LNCaP clone FGC (cell line): ENCODE measurements around the gene PAK6.

ENCODE experiments used
- DNase-seq: peaks from one replicate; pipeline ENCODE4 v3.0.0-alpha.2; 2011; ENCODE audit warnings: low read depth
- H3K4me3 ChIP-seq: 2 replicates; pipeline ENCODE4 v1.5.1; 2011; ENCODE audit warnings: mild to moderate bottlenecking, low read depth, low read length, control low read depth
- CTCF ChIP-seq: IDR thresholded peaks from 2 replicates; pipeline ENCODE4 v1.5.1; 2012; ENCODE audit warnings: mild to moderate bottlenecking; ENCODE audit not compliant: control insufficient read depth, insufficient read depth; ENCODE audit errors: extremely low read depth

The PAK6 gene

GRCh38 chr15:40290918-40291574, 52.2 kb downstream of the PAK6 start:
- TF ChIP-seq CTCF: no peak
- no peak for DNase-seq
- no peak overlapping the region for H3K4me3 ChIP-seq

GRCh38 chr15:40292246-40292645, 53.4 kb downstream of the PAK6 start:
- TF ChIP-seq CTCF: no peak
- H3K4me3 ChIP-seq: no peak overlapping the region
- no peak for DNase-seq

- TF ChIP-seq CTCF: no peak
- H3K4me3 ChIP-seq: no peak overlapping the region
- DNase-seq: no peak
These were observed 54.1 kb downstream of the PAK6 start for GRCh38 chr15:40293006-40293405.

- TF ChIP-seq CTCF: no peak
- DNase-seq: no peak
- H3K4me3 ChIP-seq: no peak overlapping the region
These were observed 55.3 kb downstream of the PAK6 start for GRCh38 chr15:40293905-40294895.

GRCh38 chr15:40295297-40295696, 56.4 kb downstream of the PAK6 start:
- no peak for TF ChIP-seq CTCF
- no peak overlapping the region for H3K4me3 ChIP-seq
- DNase-seq: no peak

- TF ChIP-seq CTCF: no peak
- H3K4me3 ChIP-seq: no peak overlapping the region
- DNase-seq: no peak
These were observed 57.2 kb downstream of the PAK6 start for GRCh38 chr15:40295877-40296560.
